Measurements from ENCODE around the gene KLK11. TPM values are rescaled to one million over a fixed set of nuclear protein-coding genes. Genes with fewer than 3 reads are reported as not detected.

Gene KLK11
- total RNA-seq, 1 donor from 2014 or later = not detected

DNA sequence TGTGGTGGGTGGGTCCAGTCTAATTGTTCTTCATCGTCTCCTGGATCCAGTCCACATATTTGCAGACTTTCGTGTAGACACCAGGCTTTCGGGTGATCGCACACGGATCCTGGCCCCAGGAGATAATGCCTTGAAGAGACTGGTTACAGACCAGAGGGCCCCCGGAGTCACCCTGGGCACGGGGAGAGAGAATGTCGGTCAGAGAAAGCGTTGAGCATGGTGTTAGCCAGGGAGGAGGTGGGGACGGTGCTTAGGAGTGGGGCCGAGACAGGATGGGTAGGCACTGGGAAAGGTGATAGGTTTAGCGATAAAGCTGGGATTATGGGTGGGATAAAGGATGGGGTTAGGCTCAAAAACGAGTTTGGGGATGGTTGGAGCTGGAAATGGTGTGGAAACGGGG, 3.9 kb downstream of the KLK11 start:
- no peak overlapping the region for H3K27ac Mint-ChIP-seq (ENCODE audit: unreplicated experiment)
- FAIRE-seq (no peak), DNase-seq (ENCODE audit: low read depth) (no peak)
- Histone ChIP-seq H3K9me3 (ENCODE audit: insufficient read depth, low read depth, low read length) (no peaks in the 10 kb centered on the region), H3K4me3 (ENCODE audit: insufficient read depth, low read depth, low read length) (no peak overlapping the region), H3K36me3 (ENCODE audit: insufficient read depth, low read length) (no peaks in the 10 kb centered on the region), H3K27me3 (ENCODE audit: insufficient read depth, low read length) (no peaks in the 10 kb centered on the region), H4K20me1 (ENCODE audit: insufficient read depth, low read length) (no peaks in the 10 kb centered on the region), H3K79me2 (ENCODE audit: insufficient read depth, low read length) (no peaks in the 10 kb centered on the region), H3K4me2 (ENCODE audit: low read length) (no peak overlapping the region), H3K9ac (ENCODE audit: low read length) (no peak overlapping the region), H2AFZ (ENCODE audit: low read depth, low read length) (no peak overlapping the region), H3K27ac (ENCODE audit: low read depth, low read length) (no peak overlapping the region), H3K4me1 (ENCODE audit: insufficient read depth, low read length) (no peaks in the 10 kb centered on the region)
- peaks cover 2% of the 10 kb centered on the region for H3K9me3 Mint-ChIP-seq (ENCODE audit: unreplicated experiment)
- H3K36me3 Mint-ChIP-seq (ENCODE audit: low read depth, unreplicated experiment) = no peaks in the 10 kb centered on the region
- peaks cover 57% of the 10 kb centered on the region for H3K27me3 Mint-ChIP-seq (ENCODE audit: low read depth, unreplicated experiment)
- no peak overlapping the region for H3K4me3 Mint-ChIP-seq (ENCODE audit: unreplicated experiment)
- H3K4me1 Mint-ChIP-seq (ENCODE audit: low read depth, unreplicated experiment) = peaks cover 2% of the 10 kb centered on the region
- no peak for TF ChIP-seq EZH2 (IDR thresholded peaks at IDR 0.05; ENCODE audit: insufficient read depth, low read length)
- TF ChIP-seq, protein P1, sequence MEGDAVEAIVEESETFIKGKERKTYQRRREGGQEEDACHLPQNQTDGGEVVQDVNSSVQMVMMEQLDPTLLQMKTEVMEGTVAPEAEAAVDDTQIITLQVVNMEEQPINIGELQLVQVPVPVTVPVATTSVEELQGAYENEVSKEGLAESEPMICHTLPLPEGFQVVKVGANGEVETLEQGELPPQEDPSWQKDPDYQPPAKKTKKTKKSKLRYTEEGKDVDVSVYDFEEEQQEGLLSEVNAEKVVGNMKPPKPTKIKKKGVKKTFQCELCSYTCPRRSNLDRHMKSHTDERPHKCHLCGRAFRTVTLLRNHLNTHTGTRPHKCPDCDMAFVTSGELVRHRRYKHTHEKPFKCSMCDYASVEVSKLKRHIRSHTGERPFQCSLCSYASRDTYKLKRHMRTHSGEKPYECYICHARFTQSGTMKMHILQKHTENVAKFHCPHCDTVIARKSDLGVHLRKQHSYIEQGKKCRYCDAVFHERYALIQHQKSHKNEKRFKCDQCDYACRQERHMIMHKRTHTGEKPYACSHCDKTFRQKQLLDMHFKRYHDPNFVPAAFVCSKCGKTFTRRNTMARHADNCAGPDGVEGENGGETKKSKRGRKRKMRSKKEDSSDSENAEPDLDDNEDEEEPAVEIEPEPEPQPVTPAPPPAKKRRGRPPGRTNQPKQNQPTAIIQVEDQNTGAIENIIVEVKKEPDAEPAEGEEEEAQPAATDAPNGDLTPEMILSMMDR (IDR thresholded peaks at IDR 0.05; ENCODE audit: insufficient read depth, low read depth, low read length) = no peak

DNA sequence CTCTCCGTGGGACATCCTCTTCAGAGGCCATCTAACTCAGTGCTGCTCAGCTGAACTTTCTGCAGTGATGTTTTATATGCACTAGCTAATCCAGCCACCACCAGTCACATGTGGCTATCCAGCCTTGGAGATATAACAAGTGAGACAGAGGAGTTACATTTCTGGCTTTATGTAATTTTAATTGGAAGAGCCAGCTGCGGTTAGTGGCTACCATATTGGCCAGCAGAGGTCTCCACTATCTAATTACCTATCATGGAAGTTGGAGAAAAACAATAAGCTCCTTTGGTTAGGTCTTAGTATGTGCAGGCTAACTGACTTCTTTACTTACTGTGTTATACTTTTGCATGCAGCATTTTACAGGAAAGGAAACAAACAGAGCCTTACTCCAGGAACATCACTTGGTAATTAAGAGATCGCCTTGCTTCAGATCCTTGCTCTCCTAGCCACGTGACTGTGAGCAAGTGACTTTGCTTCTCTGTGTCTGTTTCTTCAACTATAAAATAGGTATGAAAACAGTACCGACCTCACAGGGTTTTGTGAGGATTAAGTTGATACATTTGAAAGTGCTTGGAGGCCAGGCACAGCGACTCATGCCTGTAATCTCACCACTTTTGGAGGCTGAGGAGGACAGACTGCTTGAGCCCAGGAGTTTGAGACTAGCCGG, 5.3 kb downstream of the KLK11 start:
- H3K36me3 ChIP-seq (ENCODE audit: insufficient read depth, low read length) = no peaks in the 10 kb centered on the region
- peaks cover 5% of the 10 kb centered on the region for H3K27me3 ChIP-seq (ENCODE audit: insufficient read depth, low read length)
- no peak overlapping the region for H3K9ac ChIP-seq (ENCODE audit: low read length)
- TF ChIP-seq EZH2 (IDR thresholded peaks at IDR 0.05; ENCODE audit: insufficient read depth, low read length) = no peak
- TF ChIP-seq, protein P1 (IDR thresholded peaks at IDR 0.05; ENCODE audit: insufficient read depth, low read depth, low read length) = peak; percentile 55
- no peaks in the 10 kb centered on the region for H3K9me3 ChIP-seq (ENCODE audit: insufficient read depth, low read depth, low read length)
- Mint-ChIP-seq H3K4me1 (ENCODE audit: low read depth, unreplicated experiment) (peaks cover 5% of the 10 kb centered on the region), H3K36me3 (ENCODE audit: low read depth, unreplicated experiment) (no peaks in the 10 kb centered on the region), H3K27me3 (ENCODE audit: low read depth, unreplicated experiment) (peaks cover 61% of the 10 kb centered on the region), H3K4me3 (ENCODE audit: unreplicated experiment) (no peak overlapping the region), H3K9me3 (ENCODE audit: unreplicated experiment) (peaks cover 5% of the 10 kb centered on the region), H3K27ac (ENCODE audit: unreplicated experiment) (no peak overlapping the region)
- DNase-seq (ENCODE audit: low read depth) = peak; percentile 27
- no peaks in the 10 kb centered on the region for H4K20me1 ChIP-seq (ENCODE audit: insufficient read depth, low read length)
- no peak overlapping the region for H2AFZ ChIP-seq (ENCODE audit: low read depth, low read length)
- peak; percentile 26 for FAIRE-seq
- H3K79me2 ChIP-seq (ENCODE audit: insufficient read depth, low read length) = no peaks in the 10 kb centered on the region
- no peak overlapping the region for H3K4me2 ChIP-seq (ENCODE audit: low read length)
- H3K27ac ChIP-seq (ENCODE audit: low read depth, low read length) = no peak overlapping the region
- no peaks in the 10 kb centered on the region for H3K4me1 ChIP-seq (ENCODE audit: insufficient read depth, low read length)
- no peak overlapping the region for H3K4me3 ChIP-seq (ENCODE audit: insufficient read depth, low read depth, low read length)

DNA sequence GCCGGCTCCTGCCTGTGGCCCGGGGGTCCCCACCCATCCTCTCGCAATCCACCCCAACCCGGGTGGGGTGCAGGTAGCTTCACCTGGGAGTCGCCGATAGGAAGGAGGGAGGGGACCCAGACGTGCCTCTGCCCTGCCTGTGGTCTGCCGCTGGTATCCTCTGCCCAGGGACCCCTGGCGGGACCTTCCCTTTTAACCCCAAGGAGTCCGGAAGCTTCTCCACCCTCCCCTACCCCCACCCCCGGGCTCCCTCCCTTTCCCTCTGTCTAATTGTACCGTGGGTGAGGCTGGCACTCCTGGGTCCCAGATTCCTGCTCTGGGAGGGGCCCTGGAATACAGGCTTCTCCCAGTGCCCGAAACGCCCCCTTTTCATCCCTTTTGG, 6.9 kb downstream of the KLK11 start, which contains the start of gene KLK10:
TSS of gene KLK10 (minus strand) at position 166 of the 382 bp plus-strand sequence. CDS start 579 bp downstream, outside the sequence.
- Histone ChIP-seq H3K79me2 (ENCODE audit: insufficient read depth, low read length) (no peaks in the 10 kb centered on the region), H4K20me1 (ENCODE audit: insufficient read depth, low read length) (no peaks in the 10 kb centered on the region), H3K4me2 (ENCODE audit: low read length) (no peak within 1 kb of the TSS), H3K4me1 (ENCODE audit: insufficient read depth, low read length) (no peaks in the 10 kb centered on the region), H3K4me3 (ENCODE audit: insufficient read depth, low read depth, low read length) (no peak within 1 kb of the TSS), H2AFZ (ENCODE audit: low read depth, low read length) (no peak within 1 kb of the TSS), H3K27ac (ENCODE audit: low read depth, low read length) (no peak within 1 kb of the TSS), H3K9ac (ENCODE audit: low read length) (no peak within 1 kb of the TSS), H3K27me3 (ENCODE audit: insufficient read depth, low read length) (peaks cover 5% of the 10 kb centered on the region), H3K9me3 (ENCODE audit: insufficient read depth, low read depth, low read length) (no peaks in the 10 kb centered on the region), H3K36me3 (ENCODE audit: insufficient read depth, low read length) (no peaks in the 10 kb centered on the region)
- Mint-ChIP-seq H3K4me3 (ENCODE audit: unreplicated experiment) (peak within 1 kb of the TSS; percentile 79), H3K4me1 (ENCODE audit: low read depth, unreplicated experiment) (peaks cover 5% of the 10 kb centered on the region), H3K27me3 (ENCODE audit: low read depth, unreplicated experiment) (peaks cover 63% of the 10 kb centered on the region), H3K36me3 (ENCODE audit: low read depth, unreplicated experiment) (no peaks in the 10 kb centered on the region), H3K27ac (ENCODE audit: unreplicated experiment) (no peak within 1 kb of the TSS), H3K9me3 (ENCODE audit: unreplicated experiment) (peaks cover 9% of the 10 kb centered on the region)
- FAIRE-seq (no peak), DNase-seq (ENCODE audit: low read depth) (no peak)
- TF ChIP-seq EZH2 (IDR thresholded peaks at IDR 0.05; ENCODE audit: insufficient read depth, low read length) = peak; percentile 15
- TF ChIP-seq, protein P1 (IDR thresholded peaks at IDR 0.05; ENCODE audit: insufficient read depth, low read depth, low read length) = no peak
